ENCODE results near the gene LDB1.

DNA sequence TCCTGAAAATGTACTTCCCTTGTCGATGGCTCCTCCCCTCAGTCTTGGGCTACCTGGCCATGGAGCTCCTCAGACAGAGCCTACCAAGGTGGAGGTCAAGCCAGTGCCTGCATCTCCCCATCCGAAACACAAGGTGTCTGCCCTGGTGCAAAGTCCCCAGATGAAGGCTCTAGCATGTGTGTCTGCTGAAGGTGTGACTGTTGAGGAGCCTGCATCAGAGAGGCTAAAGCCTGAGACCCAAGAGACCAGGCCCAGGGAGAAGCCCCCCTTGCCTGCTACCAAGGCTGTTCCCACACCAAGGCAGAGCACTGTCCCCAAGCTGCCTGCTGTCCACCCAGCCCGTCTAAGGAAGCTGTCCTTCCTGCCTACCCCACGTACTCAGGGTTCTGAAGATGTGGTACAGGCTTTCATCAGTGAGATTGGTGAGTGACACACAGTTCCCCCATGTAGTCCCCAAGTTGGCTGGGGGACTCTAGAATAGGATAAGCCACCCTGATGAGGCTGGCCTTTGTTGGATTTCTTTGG, 21.5 kb upstream of the LDB1 start:
- TF ChIP-seq, protein P1, sequence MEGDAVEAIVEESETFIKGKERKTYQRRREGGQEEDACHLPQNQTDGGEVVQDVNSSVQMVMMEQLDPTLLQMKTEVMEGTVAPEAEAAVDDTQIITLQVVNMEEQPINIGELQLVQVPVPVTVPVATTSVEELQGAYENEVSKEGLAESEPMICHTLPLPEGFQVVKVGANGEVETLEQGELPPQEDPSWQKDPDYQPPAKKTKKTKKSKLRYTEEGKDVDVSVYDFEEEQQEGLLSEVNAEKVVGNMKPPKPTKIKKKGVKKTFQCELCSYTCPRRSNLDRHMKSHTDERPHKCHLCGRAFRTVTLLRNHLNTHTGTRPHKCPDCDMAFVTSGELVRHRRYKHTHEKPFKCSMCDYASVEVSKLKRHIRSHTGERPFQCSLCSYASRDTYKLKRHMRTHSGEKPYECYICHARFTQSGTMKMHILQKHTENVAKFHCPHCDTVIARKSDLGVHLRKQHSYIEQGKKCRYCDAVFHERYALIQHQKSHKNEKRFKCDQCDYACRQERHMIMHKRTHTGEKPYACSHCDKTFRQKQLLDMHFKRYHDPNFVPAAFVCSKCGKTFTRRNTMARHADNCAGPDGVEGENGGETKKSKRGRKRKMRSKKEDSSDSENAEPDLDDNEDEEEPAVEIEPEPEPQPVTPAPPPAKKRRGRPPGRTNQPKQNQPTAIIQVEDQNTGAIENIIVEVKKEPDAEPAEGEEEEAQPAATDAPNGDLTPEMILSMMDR (conservative IDR thresholded peaks at IDR 0.05) = no peak
- no peak for TF ChIP-seq ZFX (IDR thresholded peaks at IDR 0.05)

Data from C4-2B (cell line).